ENCODE results near the gene KIT. TPM values are rescaled to one million over a fixed set of nuclear protein-coding genes. Genes with fewer than 3 reads are reported as not detected.

The KIT gene
- total RNA-seq, 4 donors from 2014 or later: 3.6 to 12.1 (median 9.2) TPM

- no peak for TF ChIP-seq CTCF (IDR thresholded peaks at IDR 0.05; ENCODE audit: low read depth)
Observed at GRCh38 chr4:54723220-54723619, 65.5 kb downstream of the KIT start.

- TF ChIP-seq CTCF (IDR thresholded peaks at IDR 0.05; ENCODE audit: low read depth): no peak
Observed at GRCh38 chr4:54723820-54724219, 66.1 kb downstream of the KIT start.

GRCh38 chr4:54726907-54727306 lies 69.2 kb downstream of the KIT start:
- TF ChIP-seq CTCF (IDR thresholded peaks at IDR 0.05; ENCODE audit: low read depth): no peak

GRCh38 chr4:54727346-54727745 lies 69.6 kb downstream of the KIT start:
- no peak for TF ChIP-seq CTCF (IDR thresholded peaks at IDR 0.05; ENCODE audit: low read depth)

GRCh38 chr4:54728368-54728767 lies 70.6 kb downstream of the KIT start:
- no peak for TF ChIP-seq CTCF (IDR thresholded peaks at IDR 0.05; ENCODE audit: low read depth)

GRCh38 chr4:54729256-54729655 lies 71.5 kb downstream of the KIT start:
- TF ChIP-seq CTCF (IDR thresholded peaks at IDR 0.05; ENCODE audit: low read depth): no peak

- TF ChIP-seq CTCF (IDR thresholded peaks at IDR 0.05; ENCODE audit: low read depth): no peak
Observed at GRCh38 chr4:54730581-54730980, 72.8 kb downstream of the KIT start.
